Muscle layer of colon (tissue), 2 donors: Measurements from ENCODE around the gene PHACTR4.
"Not testable (repeated sequence)": the region's sequence is repeated elsewhere in the genome, so short reads cannot be mapped to it uniquely, and the experiment has no call there.

Source experiments
- H3K27ac ChIP-seq: one replicate; pipeline ENCODE4 v1.7.0; 2013; ENCODE audit warnings: low read depth, mild to moderate bottlenecking, low read length, moderate library complexity
- H3K27me3 ChIP-seq, 2 donors: one replicate each; pipeline ENCODE4 v1.7.0; 2013; ENCODE audit warnings: low read length in 2 of 2, mild to moderate bottlenecking in 2 of 2; ENCODE audit not compliant: insufficient read depth in 2 of 2, control insufficient read depth in 1 of 2
- H3K36me3 ChIP-seq: one replicate; pipeline ENCODE4 v1.7.0; 2013; ENCODE audit warnings: mild to moderate bottlenecking, low read length; ENCODE audit not compliant: insufficient read depth
- H3K4me1 ChIP-seq: one replicate; pipeline ENCODE4 v1.7.0; 2013; ENCODE audit warnings: mild to moderate bottlenecking, low read length; ENCODE audit not compliant: insufficient read depth
- H3K4me3 ChIP-seq, 2 donors: one replicate each; pipeline ENCODE4 v1.7.0; 2013; ENCODE audit warnings: low read length in 2 of 2, low read depth in 1 of 2, mild to moderate bottlenecking in 1 of 2, moderate library complexity in 1 of 2
- H3K9ac ChIP-seq: one replicate; pipeline ENCODE4 v1.7.0; 2013; ENCODE audit warnings: low read length
- H3K9me3 ChIP-seq: one replicate; pipeline ENCODE4 v1.7.0; 2013; ENCODE audit warnings: mild to moderate bottlenecking, low read length
- donor health status: abdominal sarcoma.
- donor health status: Adenocarcinoma of cecum.

The PHACTR4 gene

DNA sequence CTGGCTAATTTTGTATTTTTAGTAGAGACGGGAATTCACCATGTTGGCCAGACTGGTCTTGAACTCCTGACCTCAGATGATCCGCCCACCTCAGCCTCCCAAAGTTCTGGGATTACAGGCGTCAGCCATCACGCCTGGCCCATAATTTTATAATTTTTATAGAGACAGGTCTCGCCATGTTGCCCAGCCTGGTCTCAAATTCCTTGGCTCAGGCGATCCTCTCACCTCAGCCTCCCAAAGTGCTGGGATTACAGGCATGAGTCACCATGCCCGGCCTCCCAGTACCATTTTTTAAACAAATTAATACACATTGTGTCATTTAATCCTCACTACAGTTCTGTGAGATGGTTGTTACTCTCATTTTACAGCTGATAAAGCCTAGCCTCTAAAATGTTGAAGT, 3.9 kb downstream of the PHACTR4 start:
- H3K9me3 ChIP-seq, H3K4me3 ChIP-seq, H3K27ac ChIP-seq, H3K27me3 ChIP-seq, H3K36me3 ChIP-seq, H3K9ac ChIP-seq: not testable (repeated sequence)
- H3K4me1 ChIP-seq = peaks cover 19% of the 10 kb centered on the region

GRCh38 chr1:28374297-28374696, 4.8 kb downstream of the PHACTR4 start:
- Histone ChIP-seq H3K27me3 (no peaks in the 10 kb centered on the region), H3K9ac (no peak overlapping the region), H3K36me3 (no peaks in the 10 kb centered on the region), H3K9me3 (no peaks in the 10 kb centered on the region), H3K4me3 (no peak overlapping the region), H3K27ac (no peak overlapping the region), H3K4me1 (peaks cover 14% of the 10 kb centered on the region)

DNA sequence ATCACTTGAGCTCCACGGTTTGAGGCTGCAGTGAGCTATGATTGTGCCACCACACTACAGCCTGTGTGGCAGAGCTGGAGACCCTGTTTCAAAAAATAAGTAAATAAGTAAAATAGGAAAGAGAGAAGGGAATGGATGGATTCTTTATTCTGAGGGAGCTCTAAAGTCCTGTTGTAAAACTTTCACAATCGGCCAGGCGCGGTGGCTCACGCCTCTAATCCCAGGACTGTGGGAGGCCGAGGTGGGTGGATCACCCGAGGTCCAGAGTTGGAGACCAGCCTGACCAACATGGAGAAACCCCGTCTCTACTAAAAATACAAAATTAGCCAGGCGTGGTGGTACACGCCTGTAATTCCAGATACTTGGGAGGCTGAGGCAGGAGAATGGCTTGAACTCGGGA, 6.1 kb downstream of the PHACTR4 start:
- not testable (repeated sequence) for H3K36me3 ChIP-seq, H3K4me3 ChIP-seq, H3K9ac ChIP-seq, H3K27me3 ChIP-seq, H3K9me3 ChIP-seq, H3K27ac ChIP-seq
- H3K4me1 ChIP-seq = peaks cover 11% of the 10 kb centered on the region

- not testable (repeated sequence) for H3K27me3 ChIP-seq, H3K4me3 ChIP-seq, H3K9ac ChIP-seq, H3K9me3 ChIP-seq, H3K36me3 ChIP-seq, H3K27ac ChIP-seq, H3K4me1 ChIP-seq
Observed at GRCh38 chr1:28376195-28376594, 6.7 kb downstream of the PHACTR4 start.

DNA sequence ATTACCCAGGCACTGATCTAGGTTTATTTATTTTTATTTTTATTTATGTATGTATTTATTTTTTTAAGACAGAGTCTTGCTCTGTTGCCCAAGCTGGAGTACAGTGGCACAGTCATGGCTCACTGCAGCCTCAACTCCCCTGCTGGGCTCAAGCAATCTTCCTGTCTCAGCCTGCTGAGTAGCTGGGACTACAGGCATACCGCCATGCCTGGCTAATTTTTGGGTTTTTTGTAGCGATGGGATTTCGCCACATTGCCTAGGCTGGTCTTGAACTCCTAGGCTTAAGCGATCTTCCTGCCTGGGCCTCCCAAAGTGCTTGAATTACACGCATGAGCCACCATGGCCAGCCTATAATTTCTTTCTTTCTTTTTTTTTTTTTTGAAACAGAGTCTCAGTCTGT, 9.4 kb downstream of the PHACTR4 start:
- no peaks in the 10 kb centered on the region for H3K9me3 ChIP-seq
- H3K4me1 ChIP-seq = peaks cover 3% of the 10 kb centered on the region
- H3K9ac ChIP-seq = no peak overlapping the region
- no peaks in the 10 kb centered on the region for H3K27me3 ChIP-seq
- H3K36me3 ChIP-seq = no peaks in the 10 kb centered on the region
- H3K4me3 ChIP-seq = no peak overlapping the region
- no peak overlapping the region for H3K27ac ChIP-seq

DNA sequence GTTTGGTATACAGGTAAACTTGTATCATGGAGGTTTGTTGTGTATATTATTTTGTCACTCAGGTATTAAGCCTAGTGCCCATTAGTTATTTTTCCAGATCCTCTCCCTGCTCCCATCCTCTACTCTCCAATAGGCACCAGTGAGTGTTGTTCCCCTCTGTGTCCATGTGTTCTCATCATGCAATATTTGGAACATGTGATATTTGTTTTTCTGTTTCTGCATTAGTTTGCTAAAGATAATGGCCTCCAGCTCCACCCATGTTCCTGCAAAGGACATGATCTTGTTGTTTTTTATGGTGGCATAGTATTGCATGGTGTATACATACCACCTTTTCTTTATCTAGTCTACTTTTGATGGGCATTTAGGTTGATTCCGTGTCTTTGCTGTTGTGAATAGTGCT, 10.9 kb downstream of the PHACTR4 start:
- H3K4me1 ChIP-seq = no peaks in the 10 kb centered on the region
- H3K36me3 ChIP-seq = no peaks in the 10 kb centered on the region
- H3K9ac ChIP-seq = no peak overlapping the region
- H3K27ac ChIP-seq = no peak overlapping the region
- H3K9me3 ChIP-seq = no peaks in the 10 kb centered on the region
- H3K4me3 ChIP-seq = no peak overlapping the region
- H3K27me3 ChIP-seq = no peaks in the 10 kb centered on the region

DNA sequence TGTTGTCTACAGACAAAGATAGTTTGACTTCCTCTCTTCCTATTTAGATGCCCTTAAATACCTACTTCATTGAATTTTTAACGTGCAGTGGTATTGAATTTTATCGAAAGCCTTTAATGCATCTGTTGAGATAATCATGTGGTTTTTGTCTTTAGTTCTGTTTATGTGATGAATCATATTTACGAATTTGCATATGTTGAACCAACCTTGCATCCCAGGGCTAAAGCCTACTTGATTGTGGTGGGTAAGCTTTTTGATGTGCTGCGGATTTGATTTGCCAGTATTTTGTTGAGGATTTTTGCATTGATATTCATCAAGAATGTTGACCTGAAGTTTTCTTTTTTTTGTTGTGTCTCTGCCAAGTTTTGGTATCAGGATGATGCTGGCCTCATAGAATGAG, 14.2 kb downstream of the PHACTR4 start:
- H3K4me1 ChIP-seq, H3K4me3 ChIP-seq, H3K27me3 ChIP-seq, H3K36me3 ChIP-seq, H3K9me3 ChIP-seq, H3K27ac ChIP-seq, H3K9ac ChIP-seq: not testable (repeated sequence)

GRCh38 chr1:28392027-28392652, 22.6 kb downstream of the PHACTR4 start:
- Histone ChIP-seq H3K9me3 (no peaks in the 10 kb centered on the region), H3K9ac (no peak overlapping the region), H3K36me3 (no peaks in the 10 kb centered on the region), H3K27me3 (no peaks in the 10 kb centered on the region), H3K4me3 (no peak overlapping the region), H3K4me1 (no peaks in the 10 kb centered on the region), H3K27ac (no peak overlapping the region)

- no peaks in the 10 kb centered on the region for H3K36me3 ChIP-seq
- no peak overlapping the region for H3K9ac ChIP-seq
- H3K27me3 ChIP-seq = no peaks in the 10 kb centered on the region
- no peak overlapping the region for H3K4me3 ChIP-seq
- no peaks in the 10 kb centered on the region for H3K4me1 ChIP-seq
- no peaks in the 10 kb centered on the region for H3K9me3 ChIP-seq
- H3K27ac ChIP-seq = no peak overlapping the region
Observed at GRCh38 chr1:28394136-28394535, 24.6 kb downstream of the PHACTR4 start.

DNA sequence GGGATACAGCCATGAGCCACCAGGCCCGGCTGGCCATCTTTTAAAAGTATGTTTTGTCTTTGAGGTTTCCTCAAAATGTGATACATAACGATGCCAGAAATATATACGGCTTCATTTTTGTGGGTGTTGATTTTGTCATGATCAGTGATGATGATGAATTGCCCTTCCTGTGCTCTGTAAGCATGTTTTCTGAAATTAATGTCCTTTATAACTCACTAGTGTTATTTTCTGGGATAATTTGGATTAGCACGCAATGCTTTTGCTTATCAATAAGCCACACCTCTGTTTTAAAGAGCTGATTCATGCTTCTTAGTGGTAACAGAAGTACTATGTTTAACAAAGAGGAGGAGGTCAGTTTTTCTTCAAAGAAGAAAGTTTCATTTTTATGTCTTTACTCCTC, 25.6 kb downstream of the PHACTR4 start:
- no peak overlapping the region for H3K4me3 ChIP-seq
- H3K36me3 ChIP-seq = no peaks in the 10 kb centered on the region
- no peak overlapping the region for H3K9ac ChIP-seq
- no peaks in the 10 kb centered on the region for H3K4me1 ChIP-seq
- H3K9me3 ChIP-seq = no peaks in the 10 kb centered on the region
- no peak overlapping the region for H3K27ac ChIP-seq
- H3K27me3 ChIP-seq = no peaks in the 10 kb centered on the region

- H3K27me3 ChIP-seq = no peaks in the 10 kb centered on the region
- no peaks in the 10 kb centered on the region for H3K9me3 ChIP-seq
- no peak overlapping the region for H3K9ac ChIP-seq
- no peak overlapping the region for H3K27ac ChIP-seq
- H3K4me1 ChIP-seq = no peaks in the 10 kb centered on the region
- no peaks in the 10 kb centered on the region for H3K36me3 ChIP-seq
- no peak overlapping the region for H3K4me3 ChIP-seq
Observed at GRCh38 chr1:28401760-28402159, 32.2 kb downstream of the PHACTR4 start.

GRCh38 chr1:28409090-28409489, 39.5 kb downstream of the PHACTR4 start:
- H3K36me3 ChIP-seq = peaks cover 5% of the 10 kb centered on the region

More at GRCh38 chr1:28409090-28409489, 39.5 kb downstream of the PHACTR4 start:
- Histone ChIP-seq H3K27ac (no peak overlapping the region), H3K4me3 (no peak overlapping the region), H3K4me1 (no peaks in the 10 kb centered on the region), H3K9me3 (no peaks in the 10 kb centered on the region), H3K9ac (no peak overlapping the region), H3K27me3 (no peaks in the 10 kb centered on the region)
